H7 (cell line): ENCODE data around the gene VAT1L. TPM values are rescaled to one million over a fixed set of nuclear protein-coding genes. Genes with fewer than 3 reads are reported as not detected.

Experiments used
- DNase-seq: peaks from one replicate; pipeline ENCODE4 v3.0.0; 2012
- H3K27me3 ChIP-seq: 2 replicates; pipeline ENCODE4 v1.6.0; 2011; ENCODE audit warnings: mild to moderate bottlenecking, low read length; ENCODE audit not compliant: control insufficient read depth, insufficient read depth
- H3K36me3 ChIP-seq: replicated peaks from 2 replicates; pipeline ENCODE4 v1.5.1; 2011; ENCODE audit warnings: low read length; ENCODE audit not compliant: control insufficient read depth, insufficient read depth
- H3K4me3 ChIP-seq: 2 replicates; pipeline ENCODE4 v1.5.1; 2011; ENCODE audit warnings: low read depth, mild to moderate bottlenecking, control low read depth, low read length, moderate library complexity; ENCODE audit not compliant: insufficient read depth
- total RNA-seq: library from RNA; depleted of rRNA; stranded (reverse); fragments of >200 nt; shearing (Covaris generic); gene quantifications from 2 replicates; pipeline ENCODE4 v1.2.3, GENCODE V29; 2014; rRNA removed

VAT1L gene
- 18.6 and 19.5 TPM in 2 replicates for total RNA-seq

GRCh38 chr16:77788181-77789084 lies at the start of gene VAT1L:
Gene VAT1L (plus strand): TSS chr16:77788564. CDS start chr16:77788683, 119 bp downstream.
- Histone ChIP-seq H3K36me3 (no peaks in the 10 kb centered on the region), H3K27me3 (peaks cover 35% of the 10 kb centered on the region), H3K4me3 (peak within 1 kb of the TSS; percentile 71)
- DNase-seq: peak; percentile 79

- no peak for DNase-seq
- Histone ChIP-seq H3K4me3 (no peak overlapping the region), H3K27me3 (no peaks in the 10 kb centered on the region), H3K36me3 (no peaks in the 10 kb centered on the region)
These were observed 49.4 kb upstream of the VAT1L start for GRCh38 chr16:77738706-77739558.

GRCh38 chr16:77739559-77739892 lies 48.8 kb upstream of the VAT1L start:
- DNase-seq: no peak
- Histone ChIP-seq H3K36me3 (no peaks in the 10 kb centered on the region), H3K4me3 (no peak overlapping the region), H3K27me3 (no peaks in the 10 kb centered on the region)

DNA sequence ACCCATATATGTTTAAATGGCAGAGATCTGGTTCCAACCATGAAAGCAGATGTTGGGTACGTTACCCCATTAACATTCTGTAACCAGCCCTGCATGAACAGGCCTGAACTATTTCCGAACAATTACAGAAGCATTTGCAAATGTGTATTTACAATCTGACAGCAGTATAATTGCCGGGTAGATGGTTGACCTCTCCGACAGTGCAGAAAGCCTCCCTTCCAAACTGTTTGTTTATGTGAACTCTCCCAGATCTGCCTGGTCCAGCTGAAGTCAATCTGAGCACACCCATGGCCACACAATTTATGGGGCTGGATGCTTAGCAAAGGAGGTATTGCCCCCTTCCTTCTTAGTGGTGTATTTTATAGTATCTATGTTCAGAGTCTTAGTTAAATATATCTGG lies 44.2 kb upstream of the VAT1L start:
- DNase-seq: no peak
- no peaks in the 10 kb centered on the region for H3K36me3 ChIP-seq
- H3K4me3 ChIP-seq: no peak overlapping the region
- no peaks in the 10 kb centered on the region for H3K27me3 ChIP-seq

DNA sequence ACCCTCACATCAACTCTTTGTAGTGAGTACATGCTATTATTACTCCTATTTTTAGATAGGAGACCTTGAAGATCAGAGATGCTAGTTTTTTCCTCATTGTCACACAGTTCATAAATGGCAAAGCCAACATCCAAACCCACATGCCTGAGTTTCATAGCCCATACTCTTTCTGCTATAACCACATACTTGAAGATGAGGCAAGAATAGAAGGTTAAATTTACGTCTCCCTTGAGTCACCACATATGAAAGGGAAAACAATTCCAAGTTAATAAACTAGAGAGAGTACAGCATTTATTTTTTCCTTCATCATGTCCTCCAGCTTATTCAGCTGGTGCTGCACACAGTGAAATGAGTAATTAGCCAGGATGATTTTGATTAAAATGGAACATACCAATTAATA lies 42.4 kb upstream of the VAT1L start:
- Histone ChIP-seq H3K4me3 (no peak overlapping the region), H3K36me3 (no peaks in the 10 kb centered on the region), H3K27me3 (no peaks in the 10 kb centered on the region)
- DNase-seq: no peak

DNA sequence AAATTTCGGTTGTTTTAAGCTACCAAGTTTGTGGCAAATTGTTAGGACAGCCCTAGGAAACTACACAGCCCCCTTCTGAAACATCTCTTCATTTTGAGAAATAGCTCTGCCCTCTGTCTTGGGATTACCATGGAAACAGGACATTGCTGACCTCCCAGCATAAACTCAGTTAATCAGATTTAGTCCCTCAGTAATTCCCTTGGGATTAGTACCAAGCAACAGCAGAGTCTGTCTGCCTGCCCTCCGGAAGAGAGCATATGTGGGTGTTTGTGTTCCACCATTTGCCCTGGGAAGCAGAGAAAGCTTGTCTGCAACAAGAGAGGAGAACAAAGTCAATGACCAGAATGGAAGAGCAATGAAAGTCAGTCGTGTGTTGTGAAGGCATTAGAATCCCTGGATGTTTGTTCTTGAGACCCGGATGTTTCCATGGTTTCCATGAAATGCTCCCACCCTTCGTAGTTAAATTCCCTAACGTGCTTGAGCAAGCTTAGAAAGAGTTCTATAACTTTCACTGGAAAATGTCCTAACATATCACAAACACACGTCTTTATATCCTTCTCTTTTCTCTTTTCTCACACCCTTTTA lies 39.9 kb upstream of the VAT1L start:
- DNase-seq: no peak
- no peaks in the 10 kb centered on the region for H3K27me3 ChIP-seq
- no peaks in the 10 kb centered on the region for H3K36me3 ChIP-seq
- H3K4me3 ChIP-seq: no peak overlapping the region

GRCh38 chr16:77749415-77749814 lies 38.9 kb upstream of the VAT1L start:
- H3K36me3 ChIP-seq: no peaks in the 10 kb centered on the region
- no peaks in the 10 kb centered on the region for H3K27me3 ChIP-seq
- no peak for DNase-seq
- H3K4me3 ChIP-seq: no peak overlapping the region

DNA sequence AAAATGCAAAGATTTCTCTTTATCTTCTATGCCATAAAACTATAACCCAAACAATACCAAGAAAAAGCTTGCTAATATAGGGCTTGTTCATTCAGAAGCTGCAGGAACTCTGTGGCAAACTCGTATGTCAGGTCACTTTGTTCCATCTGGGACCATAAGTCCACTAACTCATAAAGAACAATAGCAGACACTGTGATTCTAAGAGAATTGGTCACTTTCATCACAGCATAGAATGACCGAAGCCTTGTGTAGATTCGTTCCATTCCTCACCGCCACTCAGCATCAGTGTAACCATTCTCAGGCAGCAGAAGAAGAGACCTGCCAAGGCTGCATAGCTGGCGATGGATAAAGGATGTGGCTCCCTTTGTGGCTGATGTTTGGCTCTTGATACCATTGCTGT lies 30.3 kb upstream of the VAT1L start:
- DNase-seq: no peak
- Histone ChIP-seq H3K4me3 (no peak overlapping the region), H3K27me3 (no peaks in the 10 kb centered on the region), H3K36me3 (no peaks in the 10 kb centered on the region)

DNA sequence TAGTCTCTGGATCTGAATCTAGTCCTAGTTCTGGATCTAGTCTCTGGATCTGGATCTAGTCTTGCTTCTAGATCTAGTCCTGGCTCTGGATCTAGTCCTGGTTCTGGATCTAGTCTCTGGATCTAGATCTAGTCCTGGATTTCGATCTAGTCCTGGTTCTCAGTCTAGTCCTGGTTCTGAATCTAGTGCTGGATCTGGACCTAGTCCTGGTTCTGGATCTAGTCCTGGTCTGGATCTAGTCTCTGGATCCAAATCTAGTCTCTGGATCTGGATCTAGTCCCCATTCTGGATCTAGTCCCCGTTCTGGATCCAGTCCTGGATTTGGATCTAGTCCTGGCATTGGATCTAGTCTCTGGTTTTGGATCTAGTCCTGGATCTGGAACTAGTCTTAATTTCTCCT lies 29.9 kb upstream of the VAT1L start:
- DNase-seq: no peak
- Histone ChIP-seq H3K36me3 (no peaks in the 10 kb centered on the region), H3K4me3 (no peak overlapping the region), H3K27me3 (no peaks in the 10 kb centered on the region)

- no peak overlapping the region for H3K4me3 ChIP-seq
- H3K36me3 ChIP-seq: no peaks in the 10 kb centered on the region
- H3K27me3 ChIP-seq: no peaks in the 10 kb centered on the region
- no peak for DNase-seq
These were observed 29.2 kb upstream of the VAT1L start for GRCh38 chr16:77759201-77759600.

DNA sequence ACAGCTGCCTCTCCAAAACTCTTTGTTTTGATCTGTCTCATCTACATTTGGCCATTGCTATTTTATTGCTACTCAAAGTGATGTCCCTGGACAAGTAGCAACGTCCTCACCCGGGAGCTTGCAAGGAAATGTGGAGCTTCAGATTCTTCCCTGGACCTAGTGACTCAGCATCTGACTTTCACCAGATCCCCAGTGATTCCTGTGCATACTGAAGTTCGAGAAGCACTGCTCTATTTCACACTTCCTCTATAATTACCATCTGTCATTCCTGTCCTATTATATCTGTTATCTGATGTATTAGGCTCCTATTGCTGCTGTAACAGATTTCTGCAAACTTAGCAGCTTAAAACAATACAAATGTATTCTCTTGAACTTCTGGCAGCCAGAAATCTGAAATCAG lies 28.5 kb upstream of the VAT1L start:
- no peaks in the 10 kb centered on the region for H3K36me3 ChIP-seq
- no peak for DNase-seq
- H3K4me3 ChIP-seq: no peak overlapping the region
- H3K27me3 ChIP-seq: no peaks in the 10 kb centered on the region

GRCh38 chr16:77760800-77761199 lies 27.6 kb upstream of the VAT1L start:
- Histone ChIP-seq H3K4me3 (no peak overlapping the region), H3K27me3 (no peaks in the 10 kb centered on the region), H3K36me3 (no peaks in the 10 kb centered on the region)
- no peak for DNase-seq

- DNase-seq: no peak
- H3K36me3 ChIP-seq: no peaks in the 10 kb centered on the region
- H3K27me3 ChIP-seq: no peaks in the 10 kb centered on the region
- H3K4me3 ChIP-seq: no peak overlapping the region
These were observed 27.2 kb upstream of the VAT1L start for GRCh38 chr16:77761204-77761603.

DNA sequence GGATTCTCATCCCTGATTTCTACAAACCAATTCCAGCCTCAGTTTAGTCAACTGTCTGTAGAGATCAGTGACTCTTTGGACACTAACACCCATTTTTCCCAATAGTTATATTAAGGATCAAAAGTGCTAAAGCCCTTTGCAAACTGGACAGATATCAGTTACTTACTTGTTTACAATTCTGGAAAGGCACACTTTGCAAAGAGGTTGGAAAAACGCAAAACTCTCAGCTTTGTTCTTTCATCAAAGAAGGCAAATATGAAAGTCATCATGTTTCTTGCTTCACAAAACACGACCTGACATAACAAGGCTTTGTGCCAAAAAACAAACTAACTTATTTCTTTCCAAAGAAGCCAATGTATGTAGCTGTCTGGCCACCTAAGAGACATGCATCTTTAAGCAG lies 26.1 kb upstream of the VAT1L start:
- Histone ChIP-seq H3K36me3 (no peaks in the 10 kb centered on the region), H3K27me3 (no peaks in the 10 kb centered on the region), H3K4me3 (no peak overlapping the region)
- DNase-seq: no peak

GRCh38 chr16:77763994-77764393 lies 24.4 kb upstream of the VAT1L start:
- H3K4me3 ChIP-seq: no peak overlapping the region

More at GRCh38 chr16:77763994-77764393, 24.4 kb upstream of the VAT1L start:
- DNase-seq: no peak
- Histone ChIP-seq H3K27me3 (no peaks in the 10 kb centered on the region), H3K36me3 (no peaks in the 10 kb centered on the region)
